WTC11 (cell line): ENCODE measurements around the gene FEV. TPM values are rescaled to one million over a fixed set of nuclear protein-coding genes. Genes with fewer than 3 reads are reported as not detected.

ENCODE experiments used
- ATAC-seq: fragments of 200-7000 bp; cut with Tn5 transposase; 2 replicates; pipeline ENCODE4 v1.10.0; 2021; ENCODE audit warnings: mild to moderate bottlenecking, moderate library complexity
- CTCF ChIA-PET: fragments of 300-600 bp; sonication (Branson Sonifier 250); formaldehyde crosslinking; loops from one replicate; lab custom pipeline; 2021; ENCODE audit warnings: antibody characterized with exemption; lab: Charles Lee
- POLR2A ChIA-PET: fragments of 350-600 bp; sonication (Branson Sonifier 250); formaldehyde crosslinking; loops from one replicate; lab custom pipeline; 2021; ENCODE audit warnings: antibody characterized with exemption; lab: Charles Lee
- DNase-seq: peaks from one replicate; pipeline ENCODE4 v3.0.0; 2021; ENCODE audit warnings: low spot score
- H3K27ac Mint-ChIP-seq: 2 replicates; pipeline ENCODE4 v1.8.0; 2021; ENCODE audit warnings: mixed read lengths
- H3K27me3 Mint-ChIP-seq: 2 replicates; pipeline ENCODE4 v1.8.0; 2021; ENCODE audit warnings: low read depth, mild to moderate bottlenecking, moderate library complexity, mixed read lengths
- H3K36me3 Mint-ChIP-seq: 2 replicates; pipeline ENCODE4 v1.8.0; 2021; ENCODE audit warnings: mixed read lengths
- H3K4me1 Mint-ChIP-seq: 2 replicates; pipeline ENCODE4 v1.8.0; 2022; ENCODE audit warnings: mixed read lengths
- H3K4me3 Mint-ChIP-seq: 2 replicates; pipeline ENCODE4 v1.8.0; 2021; ENCODE audit warnings: mild to moderate bottlenecking, moderate library complexity, mixed read lengths
- H3K9me3 Mint-ChIP-seq: 2 replicates; pipeline ENCODE4 v1.8.0; 2021; ENCODE audit warnings: mixed read lengths
- AFF4 ChIP-seq: sonication (generic); formaldehyde crosslinking; IDR thresholded peaks from 2 replicates; pipeline ENCODE4 v1.8.1; 2023; ENCODE audit warnings: mild to moderate bottlenecking, missing genetic modification reagents, borderline replicate concordance
- ARID4B ChIP-seq: sonication (generic); formaldehyde crosslinking; IDR thresholded peaks from 2 replicates; pipeline ENCODE4 v1.8.0; 2023; ENCODE audit warnings: missing genetic modification reagents, mild to moderate bottlenecking, borderline replicate concordance
- ATF3 ChIP-seq: sonication (generic); formaldehyde crosslinking; conservative IDR thresholded peaks from 2 replicates; pipeline ENCODE4 v1.8.1; 2022; ENCODE audit warnings: mild to moderate bottlenecking, missing genetic modification reagents
- CREB1 ChIP-seq: sonication (generic); formaldehyde crosslinking; IDR thresholded peaks from 2 replicates; pipeline ENCODE4 v1.8.0; 2023; ENCODE audit warnings: mild to moderate bottlenecking, missing genetic modification reagents
- CTCF ChIP-seq: fragments of 200-600 bp; IDR thresholded peaks from 2 replicates; pipeline ENCODE4 v1.8.0; 2022; ENCODE audit warnings: antibody characterized with exemption
- FOXJ3 ChIP-seq: sonication (generic); formaldehyde crosslinking; IDR thresholded peaks from 2 replicates; pipeline ENCODE4 v1.9.0; 2021; ENCODE audit warnings: missing genetic modification reagents, mild to moderate bottlenecking, borderline replicate concordance
- PRDM15 ChIP-seq: sonication (generic); formaldehyde crosslinking; IDR thresholded peaks from 2 replicates; pipeline ENCODE4 v1.8.0; 2022; ENCODE audit warnings: missing genetic modification reagents
- RELA ChIP-seq: sonication (generic); formaldehyde crosslinking; IDR thresholded peaks from 2 replicates; pipeline ENCODE4 v1.8.1; 2022; ENCODE audit warnings: missing genetic modification reagents, mild to moderate bottlenecking, borderline replicate concordance
- USF2 ChIP-seq: sonication (generic); formaldehyde crosslinking; IDR thresholded peaks from 2 replicates; pipeline ENCODE4 v1.8.1; 2023; ENCODE audit warnings: mild to moderate bottlenecking, missing genetic modification reagents, moderate library complexity
- ZNF138 ChIP-seq: sonication (generic); formaldehyde crosslinking; conservative IDR thresholded peaks from 2 replicates; pipeline ENCODE4 v1.8.1; 2022; ENCODE audit warnings: mild to moderate bottlenecking, moderate library complexity, missing genetic modification reagents
- ZNF232 ChIP-seq: sonication (generic); formaldehyde crosslinking; IDR thresholded peaks from 2 replicates; pipeline ENCODE4 v1.8.0; 2022; ENCODE audit warnings: mild to moderate bottlenecking, missing genetic modification reagents
- ZNF281 ChIP-seq: sonication (generic); formaldehyde crosslinking; IDR thresholded peaks from 2 replicates; pipeline ENCODE4 v1.8.0; 2023; ENCODE audit warnings: mild to moderate bottlenecking, missing genetic modification reagents
- ZNF396 ChIP-seq: fragments of 250-450 bp; sonication (Bioruptor Pico); IDR thresholded peaks from 2 replicates; pipeline ENCODE4 v1.8.0; 2021; ENCODE audit warnings: mild to moderate bottlenecking, moderate library complexity, borderline replicate concordance
- ZNF512 ChIP-seq: sonication (generic); formaldehyde crosslinking; IDR thresholded peaks from 2 replicates; pipeline ENCODE4 v1.8.1; 2022; ENCODE audit warnings: missing genetic modification reagents, borderline replicate concordance
- total RNA-seq: library from RNA; stranded (reverse); gene quantifications from 3 replicates; pipeline ENCODE4 v1.2.3, GENCODE V29; 2021

Gene FEV
- total RNA-seq, 1 experiment from 2014 or later, result not detected

GRCh38 chr2:218961229-218961628 lies 23.8 kb downstream of the FEV start (continued):
- TF ChIP-seq ARID4B (CRISPR knock-in tag) (no peak), ATF3 (CRISPR knock-in tag) (no peak), USF2 (no peak), ZNF396 (CRISPR knock-in tag) (no peak), CREB1 (CRISPR knock-in tag) (no peak), CTCF (no peak), FOXJ3 (CRISPR knock-in tag) (no peak), RELA (no peak), ZNF232 (no peak), PRDM15 (no peak)
- TF ChIP-seq, all 79 proteins: peak for 0

- CTCF ChIA-PET, result interaction anchor here (1.4 to 8.8 kb wide), 4 partner anchors 15 to 83 kb away, joined by 5 to 116 read pairs (median 10); no protein-coding TSS in a partner anchor
- Mint-ChIP-seq H3K9me3 (no peaks in the 10 kb centered on the region), H3K27me3 (peaks cover 92% of the 10 kb centered on the region), H3K4me1 (peaks cover 31% of the 10 kb centered on the region), H3K27ac (no peak overlapping the region), H3K4me3 (peak overlapping the region; percentile 69), H3K36me3 (no peaks in the 10 kb centered on the region)
- POLR2A ChIA-PET, result no interaction called here
- ATAC-seq (no peak), DNase-seq (no peak)
- TF ChIP-seq ZNF138 (no peak), ZNF512 (CRISPR knock-in tag) (no peak), AFF4 (CRISPR knock-in tag) (no peak), ZNF281 (CRISPR knock-in tag) (no peak)
Observed at GRCh38 chr2:218960309-218961165, 24.4 kb downstream of the FEV start.
